ENCODE results near the gene FBXL7. TPM values are rescaled to one million over a fixed set of nuclear protein-coding genes. Genes with fewer than 3 reads are reported as not detected.

The FBXL7 gene
- total RNA-seq, 1 donor from 2014 or later, result 8.0 TPM

GRCh38 chr5:15510831-15511230 lies 10.9 kb downstream of the FBXL7 start:
- no peak for DNase-seq
- intact Hi-C loops (cut with DNase I), result no loop called here
- no peaks in the 10 kb centered on the region for H3K27me3 ChIP-seq (ENCODE audit: low read depth)
- H3K27ac ChIP-seq, result no peak overlapping the region
- H3K4me3 ChIP-seq, result no peak overlapping the region
- TF ChIP-seq CTCF (IDR thresholded peaks at IDR 0.05), result no peak
- peak; percentile 62 to 81 for ATAC-seq
- H3K9me3 ChIP-seq, result no peaks in the 10 kb centered on the region
- H3K4me1 ChIP-seq, result peaks cover 22% of the 10 kb centered on the region
- no peaks in the 10 kb centered on the region for H3K36me3 ChIP-seq

- Histone ChIP-seq H3K4me3 (no peak overlapping the region), H3K9me3 (no peaks in the 10 kb centered on the region), H3K27me3 (ENCODE audit: low read depth) (no peaks in the 10 kb centered on the region), H3K27ac (no peak overlapping the region), H3K36me3 (no peaks in the 10 kb centered on the region), H3K4me1 (peaks cover 22% of the 10 kb centered on the region)
- no peak for TF ChIP-seq CTCF (IDR thresholded peaks at IDR 0.05)
- DNase-seq, result no peak
- no peak for ATAC-seq
- intact Hi-C loops (cut with DNase I), result no loop called here
These were observed 13.5 kb downstream of the FBXL7 start for GRCh38 chr5:15513431-15513830.

- Histone ChIP-seq H3K4me3 (no peak overlapping the region), H3K36me3 (no peaks in the 10 kb centered on the region), H3K27me3 (ENCODE audit: low read depth) (no peaks in the 10 kb centered on the region), H3K27ac (no peak overlapping the region), H3K9me3 (no peaks in the 10 kb centered on the region), H3K4me1 (peaks cover 22% of the 10 kb centered on the region)
- ATAC-seq (no peak), DNase-seq (no peak)
- no peak for TF ChIP-seq CTCF (IDR thresholded peaks at IDR 0.05)
- intact Hi-C loops (cut with DNase I), result no loop called here
These were observed 13.9 kb downstream of the FBXL7 start for GRCh38 chr5:15513911-15514310.

- no peak overlapping the region for H3K27ac ChIP-seq
- no peak for TF ChIP-seq CTCF (IDR thresholded peaks at IDR 0.05)
- peaks cover 22% of the 10 kb centered on the region for H3K4me1 ChIP-seq
- no peaks in the 10 kb centered on the region for H3K9me3 ChIP-seq
- H3K4me3 ChIP-seq, result no peak overlapping the region
- ATAC-seq, result no peak
- no peaks in the 10 kb centered on the region for H3K27me3 ChIP-seq (ENCODE audit: low read depth)
- intact Hi-C loops (cut with DNase I), result no loop called here
- no peak for DNase-seq
- no peaks in the 10 kb centered on the region for H3K36me3 ChIP-seq
These were observed 15.2 kb downstream of the FBXL7 start for GRCh38 chr5:15515229-15515628.

GRCh38 chr5:15516486-15516885 lies 16.5 kb downstream of the FBXL7 start:
- peaks cover 14% of the 10 kb centered on the region for H3K4me1 ChIP-seq
- TF ChIP-seq CTCF (IDR thresholded peaks at IDR 0.05), result no peak
- H3K36me3 ChIP-seq, result no peaks in the 10 kb centered on the region
- ATAC-seq (no peak), DNase-seq (no peak)
- no peak overlapping the region for H3K4me3 ChIP-seq
- intact Hi-C loops (cut with DNase I), result no loop called here
- H3K27me3 ChIP-seq (ENCODE audit: low read depth), result no peaks in the 10 kb centered on the region
- no peak overlapping the region for H3K27ac ChIP-seq
- no peaks in the 10 kb centered on the region for H3K9me3 ChIP-seq

GRCh38 chr5:15518786-15519185 lies 18.8 kb downstream of the FBXL7 start:
- Histone ChIP-seq H3K27me3 (ENCODE audit: low read depth) (no peaks in the 10 kb centered on the region), H3K36me3 (no peaks in the 10 kb centered on the region), H3K4me3 (no peak overlapping the region), H3K27ac (no peak overlapping the region), H3K4me1 (peaks cover 18% of the 10 kb centered on the region), H3K9me3 (no peaks in the 10 kb centered on the region)
- no peak for TF ChIP-seq CTCF (IDR thresholded peaks at IDR 0.05)
- no peak for ATAC-seq
- intact Hi-C loops (cut with DNase I), result no loop called here
- DNase-seq, result no peak

All from lower lobe of right lung (tissue), 2 donors.